Tibial artery (tissue), 4 donors: ENCODE measurements around the gene TRAF3IP3.

Experiments used
- DNase-seq, 2 donors: peaks; one replicate each; pipeline ENCODE4 v3.0.0-alpha.2; 2019
- H3K27ac ChIP-seq, 2 donors: fragments of 200-600 bp; sonication (generic) in 1 of 2; 1 replicate in 1 of 2; 2 replicates in 1 of 2; pipeline ENCODE4 v1.5.1; 2018 to 2019; ENCODE audit warnings: mild to moderate bottlenecking in 1 of 2
- H3K27me3 ChIP-seq, 2 donors: fragments of 200-600 bp; sonication (generic) in 1 of 2; one replicate each; pipeline versions ENCODE4 v1.5.1 to v1.6.0; 2016 to 2019
- H3K36me3 ChIP-seq, 3 donors: fragments of 200-600 bp; sonication (generic) in 2 of 3; one replicate each; pipeline ENCODE4 v1.5.1; 2016 to 2019; ENCODE audit warnings: mild to moderate bottlenecking in 2 of 3
- H3K4me1 ChIP-seq, 4 donors: fragments of 200-600 bp; sonication (generic) in 2 of 4; 1 replicate in 3 of 4; 2 replicates in 1 of 4; pipeline ENCODE4 v1.5.1; 2016 to 2019
- H3K4me3 ChIP-seq, 2 donors: fragments of 200-600 bp; sonication (generic) in 1 of 2; 1 replicate in 1 of 2; 2 replicates in 1 of 2; pipeline ENCODE4 v1.5.1; 2018 to 2019; ENCODE audit warnings: mild to moderate bottlenecking in 2 of 2
- H3K9me3 ChIP-seq, 3 donors: fragments of 200-600 bp; sonication (generic) in 1 of 3; one replicate each; pipeline ENCODE4 v1.5.1; 2016 to 2019
- intact Hi-C: fragments of 100-400 bp; cut with DNase I; formaldehyde crosslinking; loops from one replicate; pipeline ENCODE4 v1.15.0; 2023; ENCODE audit warnings: low total_unique reads
- TF ChIP-seq, protein P1 (sequence below), 2 experiments: fragments of 200-600 bp in 1 of 2; fragments of 450-650 bp in 1 of 2; IDR thresholded peaks; one replicate each; pipeline ENCODE4 v1.5.1; 2017 to 2019; ENCODE audit warnings: antibody characterized with exemption in 2 of 2, mild to moderate bottlenecking in 1 of 2, moderate library complexity in 1 of 2

Gene TRAF3IP3

DNA sequence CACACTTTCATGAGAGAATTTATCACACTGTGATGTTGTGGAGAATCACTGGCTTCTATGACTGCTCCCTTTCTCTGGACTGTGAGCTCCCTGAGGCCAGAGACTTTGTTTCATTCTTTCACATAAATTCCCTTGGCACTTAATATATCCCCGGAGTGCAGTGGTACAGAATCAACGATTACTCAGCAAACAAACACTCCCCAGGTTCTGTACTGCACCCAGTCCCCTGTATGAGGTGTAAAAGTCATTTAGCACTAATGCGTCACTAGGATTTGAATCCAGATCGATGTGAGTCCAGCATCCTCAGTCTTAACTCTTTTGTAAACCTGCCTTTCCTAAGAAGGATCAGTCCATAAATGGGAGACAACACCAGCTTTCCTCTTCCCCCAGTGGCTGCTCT lies 65.1 kb downstream of the TRAF3IP3 start:
- intact Hi-C loops, result no loop called here
- Histone ChIP-seq H3K9me3 (no peaks in the 10 kb centered on the region), H3K36me3 (no peaks in the 10 kb centered on the region), H3K4me1 (no peaks in the 10 kb centered on the region), H3K27ac (no peak overlapping the region), H3K4me3 (no peak overlapping the region), H3K27me3 (peaks cover 0 to 15% of the 10 kb centered on the region in 2 donors)
- DNase-seq, result no peak
- TF ChIP-seq, protein P1, sequence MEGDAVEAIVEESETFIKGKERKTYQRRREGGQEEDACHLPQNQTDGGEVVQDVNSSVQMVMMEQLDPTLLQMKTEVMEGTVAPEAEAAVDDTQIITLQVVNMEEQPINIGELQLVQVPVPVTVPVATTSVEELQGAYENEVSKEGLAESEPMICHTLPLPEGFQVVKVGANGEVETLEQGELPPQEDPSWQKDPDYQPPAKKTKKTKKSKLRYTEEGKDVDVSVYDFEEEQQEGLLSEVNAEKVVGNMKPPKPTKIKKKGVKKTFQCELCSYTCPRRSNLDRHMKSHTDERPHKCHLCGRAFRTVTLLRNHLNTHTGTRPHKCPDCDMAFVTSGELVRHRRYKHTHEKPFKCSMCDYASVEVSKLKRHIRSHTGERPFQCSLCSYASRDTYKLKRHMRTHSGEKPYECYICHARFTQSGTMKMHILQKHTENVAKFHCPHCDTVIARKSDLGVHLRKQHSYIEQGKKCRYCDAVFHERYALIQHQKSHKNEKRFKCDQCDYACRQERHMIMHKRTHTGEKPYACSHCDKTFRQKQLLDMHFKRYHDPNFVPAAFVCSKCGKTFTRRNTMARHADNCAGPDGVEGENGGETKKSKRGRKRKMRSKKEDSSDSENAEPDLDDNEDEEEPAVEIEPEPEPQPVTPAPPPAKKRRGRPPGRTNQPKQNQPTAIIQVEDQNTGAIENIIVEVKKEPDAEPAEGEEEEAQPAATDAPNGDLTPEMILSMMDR (IDR thresholded peaks at IDR 0.05), result no peak

DNA sequence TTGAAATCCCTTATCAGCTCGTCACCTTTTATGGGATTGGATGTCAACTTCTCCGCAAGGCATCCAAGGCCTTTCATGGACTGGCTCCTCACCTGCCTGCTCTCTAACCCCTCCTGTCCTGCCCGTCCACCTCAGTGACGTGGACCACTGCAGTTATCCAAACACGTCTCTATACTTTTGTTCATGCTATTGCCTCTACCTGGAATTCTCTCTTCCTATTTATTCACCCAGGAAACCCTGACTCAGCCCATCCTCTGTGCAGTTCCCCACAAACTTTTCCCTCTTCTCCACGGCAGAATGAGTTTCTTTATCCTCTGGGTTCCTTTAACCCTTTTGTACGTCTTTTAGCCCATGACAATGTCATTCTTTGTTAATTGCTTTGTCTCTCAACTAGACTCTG lies 66.9 kb downstream of the TRAF3IP3 start:
- intact Hi-C loops, result no loop called here
- no peak overlapping the region for H3K4me3 ChIP-seq

DNA sequence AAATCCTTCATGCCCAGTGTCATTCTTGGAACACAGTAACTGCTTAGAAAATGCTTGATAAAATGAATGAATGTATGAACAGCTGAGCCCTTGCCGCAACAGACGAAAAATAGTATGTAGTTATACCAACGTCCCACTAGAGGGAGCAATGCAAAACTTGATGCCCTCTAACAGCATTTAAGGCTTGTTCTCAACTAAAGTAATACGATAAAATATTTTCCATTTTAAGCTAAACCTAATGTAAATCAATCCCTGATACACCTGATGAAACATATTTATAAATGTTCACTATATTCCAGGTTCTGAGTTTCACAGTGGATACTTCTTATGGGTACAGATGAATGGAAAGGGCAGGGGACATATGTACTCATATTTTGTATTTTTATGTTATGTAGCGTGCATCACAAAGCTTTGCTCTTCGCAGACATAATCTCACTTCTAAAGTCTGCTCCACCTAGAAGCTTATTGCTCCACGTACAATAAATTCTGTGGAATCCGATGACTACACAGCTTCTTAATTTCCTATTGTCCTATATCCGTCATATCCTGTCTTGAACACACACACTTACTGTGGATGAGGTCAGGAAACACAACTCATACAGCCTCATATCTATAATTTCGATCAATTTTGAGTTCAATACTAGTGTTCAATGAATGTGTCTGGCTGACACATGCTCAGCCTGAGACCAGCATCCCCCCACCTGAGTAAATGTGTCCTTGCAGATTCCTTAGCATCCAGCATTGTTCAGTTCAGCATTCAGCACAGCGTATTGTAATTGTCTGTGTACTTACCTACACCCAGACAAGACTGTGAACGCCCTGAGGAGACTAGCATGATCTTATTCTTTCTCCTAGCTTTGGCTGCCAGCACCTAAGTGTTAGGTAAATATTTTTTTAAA lies 67.5 kb downstream of the TRAF3IP3 start:
- Histone ChIP-seq H3K36me3 (no peaks in the 10 kb centered on the region), H3K27me3 (peaks cover 0 to 15% of the 10 kb centered on the region in 2 donors), H3K27ac (no peak overlapping the region), H3K4me3 (no peak overlapping the region), H3K4me1 (peaks cover 0 to 2% (median 0%) of the 10 kb centered on the region in 4 donors), H3K9me3 (no peaks in the 10 kb centered on the region)
- intact Hi-C loops, result no loop called here
- no peak for DNase-seq
- TF ChIP-seq, protein P1 (IDR thresholded peaks at IDR 0.05), result peak; percentile 55 to 60

More for the DNA sequence above, 66.9 kb downstream of the TRAF3IP3 start:
- TF ChIP-seq, protein P1 (IDR thresholded peaks at IDR 0.05), result no peak
- DNase-seq, result no peak
- no peaks in the 10 kb centered on the region for H3K36me3 ChIP-seq
- H3K27ac ChIP-seq, result no peak overlapping the region
- H3K4me1 ChIP-seq, result no peaks in the 10 kb centered on the region
- peaks cover 0 to 15% of the 10 kb centered on the region in 2 donors for H3K27me3 ChIP-seq
- H3K9me3 ChIP-seq, result no peaks in the 10 kb centered on the region

DNA sequence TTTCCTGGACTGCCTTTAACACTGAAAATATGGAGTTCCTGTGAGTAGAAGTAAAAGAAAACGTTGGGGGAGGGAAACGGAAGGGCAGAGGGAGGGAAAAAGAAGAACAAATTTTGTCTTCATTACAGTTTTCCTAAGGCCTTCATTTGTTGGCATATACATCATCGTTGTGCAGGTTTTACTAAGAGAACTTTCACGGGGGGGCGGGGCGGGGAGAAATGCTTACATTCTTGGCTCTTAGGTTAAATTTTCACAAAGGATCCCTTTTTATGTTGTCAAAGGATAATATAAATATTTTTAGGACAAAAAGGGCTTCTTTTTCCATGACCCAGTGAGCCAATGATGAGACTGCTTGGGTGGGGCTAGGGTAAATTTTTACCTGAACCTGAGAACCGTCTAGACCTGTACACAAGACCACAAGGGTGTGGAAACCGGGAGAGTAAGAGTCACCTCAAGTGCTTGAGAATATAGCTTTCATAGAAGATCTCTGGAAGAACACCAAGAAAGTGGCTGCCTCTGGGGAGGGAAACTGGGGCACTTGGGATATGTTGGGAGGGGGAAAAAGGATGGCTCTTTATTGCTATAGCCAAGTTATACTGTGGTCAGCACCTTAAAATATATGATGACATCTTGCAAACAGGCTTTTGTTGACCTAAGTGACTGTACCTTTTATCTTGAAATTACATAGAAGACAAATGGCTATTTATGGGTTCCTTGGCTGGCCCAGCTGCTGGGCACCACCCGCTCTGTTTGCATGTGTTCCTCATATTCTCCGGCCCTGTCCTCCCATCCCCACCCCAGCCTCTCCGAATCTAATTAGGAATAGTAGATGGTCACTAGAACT lies 70.0 kb downstream of the TRAF3IP3 start:
- no peaks in the 10 kb centered on the region for H3K9me3 ChIP-seq
- TF ChIP-seq, protein P1 (IDR thresholded peaks at IDR 0.05), result no peak
- peaks cover 0 to 6% of the 10 kb centered on the region in 2 donors for H3K27me3 ChIP-seq
- no peak for DNase-seq
- H3K4me1 ChIP-seq, result peaks cover 0 to 15% (median 6%) of the 10 kb centered on the region in 4 donors
- H3K27ac ChIP-seq, result no peak overlapping the region
- intact Hi-C loops, result no loop called here
- no peak overlapping the region for H3K4me3 ChIP-seq
- peaks cover 0 to 2% (median 2%) of the 10 kb centered on the region in 3 donors for H3K36me3 ChIP-seq

DNA sequence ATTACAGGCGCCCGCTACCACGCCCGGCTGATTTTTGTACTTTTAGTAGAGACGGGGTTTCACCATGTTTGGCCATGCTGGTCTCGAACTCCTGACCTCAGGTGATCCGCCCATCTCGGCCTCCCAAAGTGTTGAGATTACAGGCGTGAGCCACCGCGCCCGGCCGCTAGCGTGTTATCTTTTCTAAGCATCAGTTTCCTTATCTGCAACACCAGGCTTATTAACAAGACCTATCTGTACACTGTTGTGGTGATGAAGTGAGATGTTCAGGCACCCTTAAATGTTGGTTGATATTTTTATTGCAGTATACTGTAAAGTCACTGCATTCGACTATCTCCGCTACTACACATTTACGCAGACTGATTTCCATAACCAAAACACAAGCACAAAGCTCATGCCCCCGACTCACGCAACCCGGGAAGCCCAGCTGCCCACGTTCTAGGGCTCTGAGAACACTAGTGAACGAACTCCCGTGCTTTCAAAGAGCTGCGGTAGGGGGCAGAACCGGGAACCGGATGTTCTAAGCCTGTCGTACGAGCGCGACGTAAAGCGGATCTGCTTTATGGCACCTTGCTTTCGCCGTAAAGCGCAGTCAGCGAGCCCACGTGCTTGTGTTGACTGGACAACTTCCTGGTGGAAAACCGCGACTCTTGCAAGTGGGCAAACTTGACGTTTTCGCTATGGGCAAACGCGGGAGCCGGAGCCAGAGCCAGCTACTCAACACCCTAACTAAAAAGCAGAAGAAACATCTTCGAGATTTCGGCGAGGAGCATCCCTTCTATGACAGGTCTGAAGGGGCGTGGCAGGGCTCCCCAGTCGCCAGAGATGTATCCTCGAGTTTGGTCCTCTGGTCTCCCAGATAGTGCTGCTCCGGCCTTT lies 71.8 kb downstream of the TRAF3IP3 start, which contains the start of gene UTP25:
Gene UTP25, plus strand, starts transcription at position 589 of the 879 bp plus-strand sequence. Its CDS starts 92 bp downstream, at position 681.
- Histone ChIP-seq H3K4me1 (peaks cover 0 to 15% (median 6%) of the 10 kb centered on the region in 4 donors), H3K27ac (peak within 1 kb of the TSS; percentile 62 to 63), H3K36me3 (peaks cover 15 to 21% (median 18%) of the 10 kb centered on the region in 3 donors), H3K27me3 (peaks cover 0 to under 1% of the 10 kb centered on the region in 2 donors), H3K4me3 (peak within 1 kb of the TSS; percentile 62 to 90), H3K9me3 (no peaks in the 10 kb centered on the region)
- TF ChIP-seq, protein P1 (IDR thresholded peaks at IDR 0.05), result peak; percentile 61
- peak; percentile 90 to 95 for DNase-seq
- intact Hi-C loops, result no loop called here
